ENCODE measurements around the gene WSB2.
A peak's percentile ranks its signal among the peaks of the same experiment; 100 is the strongest.
"Not testable (repeated sequence)": the region's sequence is repeated elsewhere in the genome, so short reads cannot be mapped to it uniquely, and the experiment has no call there.

WSB2 gene

DNA sequence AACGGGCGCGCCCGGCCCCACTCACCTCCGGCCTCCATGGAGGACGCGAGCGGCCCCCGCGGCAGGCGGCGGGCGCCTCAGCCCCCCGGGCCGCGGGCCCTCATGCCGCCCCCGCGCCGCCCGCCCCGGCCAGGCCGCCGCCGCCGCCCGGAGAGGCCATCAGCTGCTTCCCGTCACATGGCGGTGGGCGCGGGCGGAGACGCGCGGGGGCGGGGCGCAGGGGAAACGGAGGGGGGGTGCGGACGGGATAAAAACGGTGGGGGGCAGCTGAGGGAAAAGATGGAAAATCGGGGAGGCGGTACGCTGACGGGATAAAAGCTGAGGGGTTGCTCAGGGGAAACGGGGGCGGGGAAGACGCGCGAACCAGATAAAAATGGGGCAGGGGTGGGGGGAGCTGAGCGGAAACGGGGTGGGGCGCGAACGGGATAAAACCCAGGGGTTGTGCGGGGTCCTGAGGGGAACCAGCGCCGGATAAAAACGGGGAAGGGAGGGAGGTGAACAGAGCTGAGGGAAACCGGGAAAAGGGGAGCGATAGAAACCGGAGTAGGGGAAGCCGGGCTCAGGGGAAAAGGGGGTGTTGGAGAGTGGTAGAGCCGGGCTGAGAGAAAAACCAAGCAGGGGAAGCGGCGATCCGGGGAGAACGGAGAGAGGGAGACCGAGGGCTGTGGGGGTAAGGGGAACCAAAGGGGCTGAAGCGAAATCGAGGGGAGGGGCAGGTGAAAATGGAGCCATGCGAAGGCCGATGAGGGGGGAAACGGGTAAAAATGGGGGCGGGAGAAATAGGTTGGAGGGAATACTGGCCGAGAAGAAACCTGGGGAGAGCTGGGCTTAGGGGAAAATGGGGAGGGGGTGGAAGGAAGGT lies at the start of gene WSB2:
WSB2 (minus strand) TSS at position 169 of the 862 bp plus-strand sequence; CDS start at position 38, 131 bp downstream.
- peak; percentile 31 for DNase-seq (ENCODE audit: low spot score)

DNA sequence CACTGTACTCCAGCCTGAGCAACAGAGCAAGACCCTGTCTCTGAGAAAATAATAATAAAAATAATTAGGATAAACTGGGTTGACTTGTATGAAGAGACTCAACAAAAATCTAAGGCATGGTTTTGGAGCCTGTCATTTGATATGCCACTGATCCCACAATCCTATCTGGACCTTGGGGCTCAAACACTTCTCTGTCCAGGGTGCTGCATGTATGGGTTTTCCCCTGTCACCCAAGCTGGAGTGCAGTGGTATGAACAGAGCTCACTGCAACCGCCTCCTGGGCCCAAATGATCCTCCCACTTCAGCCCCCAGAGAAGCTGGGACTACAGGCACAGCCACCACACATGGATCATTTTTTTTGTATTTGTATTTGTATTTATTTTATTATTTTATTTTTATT lies 48.1 kb upstream of the WSB2 start:
- no peak for DNase-seq (ENCODE audit: low spot score)

DNA sequence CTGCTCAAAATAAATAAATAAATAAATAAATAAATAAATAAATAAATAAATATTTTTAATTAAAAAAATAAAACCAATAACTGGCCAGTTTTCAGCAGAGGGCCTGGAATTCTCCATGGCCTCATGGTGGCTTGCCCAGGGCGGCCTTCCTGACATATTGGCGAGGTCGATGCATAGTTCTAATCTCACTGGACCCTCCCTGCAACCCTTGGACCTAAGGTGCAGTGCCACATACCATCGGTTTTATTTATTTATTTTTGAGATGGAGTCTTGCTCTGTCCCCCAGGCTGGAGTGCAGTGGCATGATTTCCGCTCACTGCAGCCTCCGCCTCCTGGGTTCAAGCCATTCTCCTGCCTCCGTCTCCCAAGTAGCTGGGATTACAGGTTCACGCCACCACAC lies 46.7 kb upstream of the WSB2 start:
- no peak for DNase-seq (ENCODE audit: low spot score)

DNA sequence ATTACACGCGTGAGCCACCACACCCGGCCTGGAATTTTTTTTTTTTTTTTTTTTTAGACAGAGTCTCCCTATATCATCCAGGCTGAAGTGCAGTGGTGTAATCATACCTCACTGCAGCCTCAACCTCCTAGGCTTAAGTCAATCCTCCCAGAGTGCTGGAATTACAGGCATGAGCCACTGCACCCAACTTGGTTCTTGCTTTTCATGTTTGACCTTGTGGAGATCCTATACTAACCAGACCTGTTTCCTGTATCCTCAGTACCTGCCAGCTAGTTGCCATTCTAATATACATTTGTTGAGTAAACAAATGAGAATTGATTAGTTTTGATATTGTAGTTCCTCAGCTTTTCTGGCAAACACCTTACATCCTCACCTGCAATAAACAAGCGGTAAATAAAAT lies 46.0 kb upstream of the WSB2 start:
- no peak for DNase-seq (ENCODE audit: low spot score)

DNA sequence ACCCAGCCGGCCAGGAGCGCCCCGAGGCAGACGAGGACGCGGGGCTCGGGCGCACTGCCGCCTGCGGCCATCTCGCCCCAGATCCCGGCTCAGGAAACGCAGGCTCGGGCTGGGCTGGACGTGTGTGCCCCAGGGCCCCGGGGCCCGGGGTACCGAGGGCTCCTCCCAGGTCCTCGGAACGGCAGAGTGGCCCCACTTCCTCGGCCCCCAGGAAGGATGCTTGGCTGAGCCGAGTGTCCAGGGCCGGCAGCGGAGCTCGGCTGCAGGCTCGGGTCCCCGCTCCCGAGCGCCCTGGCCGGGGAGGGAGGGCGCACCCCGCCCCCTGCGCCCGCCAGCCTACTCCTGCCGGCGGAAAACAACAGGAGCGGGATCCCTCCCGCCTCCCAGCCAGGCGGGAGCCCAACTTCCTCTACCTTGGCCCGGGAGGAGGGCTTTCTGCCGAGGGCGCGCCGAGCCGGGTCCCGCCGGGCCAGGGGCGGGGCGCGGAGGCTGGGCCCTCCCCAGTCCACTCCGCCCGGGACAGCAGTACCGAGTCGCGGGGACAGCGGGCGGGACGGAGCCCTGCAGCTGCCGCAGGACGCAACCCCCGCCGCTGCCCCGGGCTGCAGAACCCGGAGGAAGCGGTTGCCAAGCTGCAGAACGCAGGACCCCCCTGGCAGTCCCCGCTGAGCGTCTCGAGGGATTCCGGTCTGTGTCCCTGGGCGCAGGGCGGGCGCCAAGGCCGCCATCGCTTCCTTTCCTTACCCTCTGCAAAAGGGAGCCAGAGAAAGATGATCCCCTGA lies 42.8 kb upstream of the WSB2 start, which contains the start of gene VSIG10:
VSIG10 (minus strand) TSS at position 411 of the 782 bp plus-strand sequence; CDS start at position 71, 340 bp downstream.
- peak; percentile 67 for DNase-seq (ENCODE audit: low spot score)

DNA sequence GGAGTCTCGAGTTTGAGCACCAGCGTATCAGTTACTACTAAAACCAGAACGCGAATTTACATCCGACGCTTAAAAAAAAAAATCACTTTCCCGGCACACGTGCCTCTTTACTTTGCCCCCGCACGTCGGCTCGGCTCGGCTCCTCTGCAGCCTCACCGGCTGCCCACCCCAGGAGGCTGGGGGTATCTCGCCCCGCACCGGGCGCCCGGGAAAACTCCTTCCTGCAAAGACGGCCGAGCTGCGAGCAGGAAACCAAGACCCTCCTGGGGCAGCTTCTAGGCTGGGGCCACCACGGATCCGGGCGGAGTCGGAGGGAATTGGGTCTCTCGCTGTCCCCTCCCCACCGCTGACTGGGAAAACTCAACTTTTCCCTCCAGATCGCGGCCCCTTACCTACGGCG lies 42.2 kb upstream of the WSB2 start:
- DNase-seq (ENCODE audit: low spot score) = no peak

DNA sequence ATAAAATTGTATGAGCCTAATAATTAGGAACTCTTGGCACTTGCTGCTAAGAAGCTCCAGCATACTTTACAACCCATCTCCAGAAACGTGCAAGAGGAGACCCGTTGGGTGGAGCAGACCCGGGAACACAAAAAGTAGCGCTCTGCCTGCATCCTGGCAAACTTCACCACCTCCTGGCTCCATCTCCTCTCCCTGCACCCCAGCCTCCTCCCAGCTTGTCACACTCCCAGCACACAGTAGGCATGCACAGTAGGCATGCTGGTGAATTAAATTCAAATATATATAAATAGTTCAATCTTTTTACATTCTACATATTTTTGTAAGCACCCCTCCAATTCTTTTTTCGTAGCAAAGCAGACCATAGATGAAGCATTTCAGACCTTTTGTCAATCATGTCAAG lies 41.6 kb upstream of the WSB2 start:
- DNase-seq (ENCODE audit: low spot score) = no peak

DNA sequence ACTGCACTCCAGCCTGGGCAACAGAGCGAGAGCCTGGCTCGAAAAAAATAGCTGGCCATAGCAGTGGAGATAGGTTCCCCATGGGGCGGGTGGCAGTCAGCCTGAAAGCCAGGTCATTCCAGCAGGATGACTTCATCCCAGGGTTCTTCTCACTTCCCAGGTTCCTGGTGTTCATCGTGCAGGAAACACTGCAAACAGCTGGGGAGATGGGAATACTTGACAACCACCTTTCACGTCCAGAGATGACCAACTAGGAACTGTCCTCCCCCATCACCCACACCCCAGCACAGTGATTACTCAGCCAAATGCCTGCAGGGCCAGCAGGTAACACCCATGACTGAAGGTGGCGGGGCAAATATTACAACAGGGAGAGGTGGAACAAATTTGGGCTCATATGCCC lies 41.1 kb upstream of the WSB2 start:
- peak; percentile 57 for DNase-seq (ENCODE audit: low spot score)

DNA sequence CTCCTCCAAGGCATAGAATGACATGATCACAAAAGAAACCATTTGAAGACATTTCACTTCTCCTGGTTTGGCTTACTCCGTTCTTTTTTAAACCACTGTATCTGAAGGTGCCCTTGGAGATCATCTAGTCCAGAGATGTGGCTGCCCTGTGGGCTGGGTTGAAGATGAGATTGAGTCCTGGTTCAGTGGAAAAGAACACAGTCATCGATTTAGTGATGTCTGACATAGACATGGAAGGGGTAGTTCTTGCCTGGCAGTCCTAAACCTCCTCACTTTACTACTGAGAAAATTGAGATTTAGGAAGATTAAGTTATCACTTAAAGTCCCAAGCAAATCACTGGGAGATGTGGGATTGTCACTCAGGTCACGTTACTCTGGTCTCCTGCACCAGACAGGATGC lies 40.1 kb upstream of the WSB2 start:
- no peak for DNase-seq (ENCODE audit: low spot score)

DNA sequence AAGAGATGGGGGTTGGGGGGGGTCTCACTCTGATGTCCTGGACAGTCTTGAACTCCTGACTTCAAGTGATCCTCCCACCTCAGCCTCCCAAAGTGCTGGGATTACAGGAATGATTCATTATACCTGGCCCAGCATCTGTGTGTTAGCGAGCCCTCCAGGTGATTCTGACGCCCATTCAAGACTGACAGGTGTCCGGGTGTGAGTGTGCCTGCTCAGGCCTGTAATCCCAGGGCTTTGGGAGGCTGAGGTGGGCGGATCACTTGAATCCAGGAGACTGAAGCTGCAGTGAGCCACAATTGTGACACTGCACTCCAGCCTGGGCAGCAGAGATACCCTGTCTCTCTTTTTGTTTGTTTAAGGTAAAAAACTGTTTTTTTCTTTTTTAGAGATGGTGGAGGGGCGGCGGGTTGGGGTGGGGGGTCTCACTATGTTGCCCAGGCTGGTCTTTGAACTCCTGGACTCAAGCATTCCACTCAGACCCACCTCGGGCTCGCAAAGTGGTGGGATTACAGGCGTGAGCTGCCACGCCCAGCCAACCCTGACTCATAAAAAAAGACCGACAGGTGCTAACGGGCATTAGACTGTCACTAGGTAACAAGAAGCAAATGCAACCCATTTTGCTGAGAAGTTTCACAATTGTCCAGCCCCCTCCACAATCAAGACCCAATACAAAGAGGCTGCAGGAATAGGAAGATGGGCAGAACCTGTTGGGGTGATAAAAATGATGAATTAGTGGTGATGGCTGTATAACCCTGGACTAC lies 38.1 kb upstream of the WSB2 start:
- DNase-seq (ENCODE audit: low spot score) = no peak

DNA sequence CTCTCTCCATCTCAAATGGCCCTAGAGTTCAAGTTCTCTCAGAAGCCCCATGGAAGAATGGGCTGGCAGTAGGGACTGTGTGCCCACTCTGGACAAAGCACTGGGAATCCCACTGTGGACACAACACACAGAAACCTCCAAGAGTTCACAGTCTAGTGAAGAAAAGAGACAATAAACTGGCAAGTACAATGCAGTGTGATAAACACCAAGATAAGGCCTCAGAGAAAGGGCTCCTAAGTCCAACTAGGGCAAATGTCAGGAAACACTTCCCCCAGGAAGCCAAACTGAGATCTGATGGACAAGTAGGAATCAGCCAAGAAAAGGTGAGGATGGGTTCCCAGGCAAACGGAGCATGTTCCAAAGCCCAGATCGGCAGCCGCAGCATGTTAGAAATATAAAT lies 37.4 kb upstream of the WSB2 start:
- DNase-seq (ENCODE audit: low spot score) = no peak

DNA sequence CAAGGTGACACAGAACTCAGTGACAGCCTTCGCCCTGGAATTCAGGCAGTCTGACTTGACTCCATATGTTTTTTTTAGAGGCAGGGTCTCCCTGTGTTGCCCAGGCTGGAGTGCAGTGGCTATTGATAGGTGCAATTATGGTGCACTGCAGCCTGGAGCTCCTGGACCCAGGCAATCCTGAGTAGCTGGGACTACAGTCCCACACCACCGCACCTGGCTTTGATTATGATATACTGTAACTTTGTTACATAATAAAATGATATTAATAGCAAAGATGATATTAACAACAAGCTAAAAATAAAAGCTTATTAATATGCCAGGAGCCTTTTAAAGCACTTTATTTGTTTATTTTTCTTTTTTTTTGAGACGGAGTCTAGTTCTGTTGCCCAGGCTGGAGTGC lies 33.1 kb upstream of the WSB2 start:
- DNase-seq (ENCODE audit: low spot score) = no peak

DNA sequence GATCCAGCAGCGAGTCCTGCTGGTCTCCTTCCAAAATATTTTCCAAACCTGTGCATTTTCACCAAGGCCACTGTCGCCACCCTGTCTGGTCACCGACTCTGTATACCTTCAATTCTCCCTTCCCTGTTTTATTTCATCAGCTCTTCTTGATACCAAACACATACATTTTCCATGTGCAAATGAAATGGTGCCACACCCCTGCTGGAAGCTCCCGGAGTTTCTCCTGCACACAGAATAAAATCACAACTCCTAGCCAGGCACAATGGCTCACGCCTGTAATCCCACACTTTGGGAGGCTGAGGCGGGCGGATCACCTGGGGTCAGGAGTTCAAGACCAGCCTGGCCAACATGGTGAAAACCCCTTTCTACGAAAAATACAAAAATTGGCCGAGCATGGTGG lies 28.8 kb upstream of the WSB2 start:
- DNase-seq (ENCODE audit: low spot score) = no peak

DNA sequence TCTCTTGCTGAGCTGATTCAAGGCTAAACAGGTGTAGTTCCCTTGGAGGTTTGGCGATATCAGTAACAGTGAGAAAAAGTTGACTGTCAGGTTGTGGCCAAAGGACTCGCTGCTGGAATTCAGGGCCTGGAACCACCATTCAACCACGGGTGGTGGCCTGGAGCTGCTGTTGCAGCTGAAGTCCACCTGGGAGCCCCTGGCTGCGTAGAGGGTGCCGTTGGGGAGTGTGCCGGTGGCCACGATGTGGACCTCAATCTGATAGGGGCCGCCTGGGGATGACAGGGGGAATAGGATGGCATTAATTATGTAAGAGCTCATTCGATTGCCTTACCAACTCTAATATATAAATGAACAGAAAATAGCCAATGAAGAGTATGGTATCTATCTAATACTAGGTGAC lies 21.2 kb upstream of the WSB2 start:
- no peak for DNase-seq (ENCODE audit: low spot score)

DNA sequence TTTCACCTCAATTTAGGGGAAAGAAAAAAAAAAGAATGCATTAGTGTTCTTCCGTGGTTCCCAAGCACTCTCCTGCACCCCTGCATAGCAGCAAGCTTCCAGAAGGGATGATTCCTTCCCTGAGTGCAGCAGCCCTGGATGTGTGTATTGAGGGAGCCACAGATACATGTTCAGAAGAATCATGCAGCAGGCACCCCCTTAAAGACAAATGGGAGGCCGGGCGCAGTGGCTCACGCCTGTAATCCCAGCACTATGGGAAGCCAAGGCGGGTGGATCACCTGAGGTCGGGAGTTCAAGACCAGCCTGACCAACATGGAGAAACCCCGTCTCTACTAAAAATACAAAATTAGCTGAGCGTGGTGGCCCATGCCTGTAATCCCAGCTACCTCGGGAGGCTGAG lies 20.5 kb upstream of the WSB2 start:
- DNase-seq (ENCODE audit: low spot score) = not testable (repeated sequence)

DNA sequence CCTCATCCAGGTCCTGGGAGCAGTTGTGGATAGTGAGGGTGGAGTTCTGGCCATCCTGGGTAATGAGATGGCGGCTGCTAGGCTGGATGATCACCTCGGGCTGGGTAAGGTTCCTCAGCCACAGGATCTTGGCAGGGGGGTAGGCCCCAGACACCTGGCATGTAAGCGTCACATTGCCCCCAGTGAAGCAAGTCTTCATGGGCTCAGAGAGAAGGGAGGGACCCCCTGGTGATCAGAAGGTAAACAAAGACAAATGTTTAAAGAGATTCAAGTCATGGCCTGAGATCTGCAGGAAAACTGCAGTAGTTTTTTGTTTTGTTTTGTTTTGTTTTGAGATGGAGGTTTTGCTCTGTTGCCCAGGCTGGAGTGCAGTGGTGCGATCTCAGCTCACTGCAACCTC lies 12.8 kb upstream of the WSB2 start:
- no peak for DNase-seq (ENCODE audit: low spot score)

DNA sequence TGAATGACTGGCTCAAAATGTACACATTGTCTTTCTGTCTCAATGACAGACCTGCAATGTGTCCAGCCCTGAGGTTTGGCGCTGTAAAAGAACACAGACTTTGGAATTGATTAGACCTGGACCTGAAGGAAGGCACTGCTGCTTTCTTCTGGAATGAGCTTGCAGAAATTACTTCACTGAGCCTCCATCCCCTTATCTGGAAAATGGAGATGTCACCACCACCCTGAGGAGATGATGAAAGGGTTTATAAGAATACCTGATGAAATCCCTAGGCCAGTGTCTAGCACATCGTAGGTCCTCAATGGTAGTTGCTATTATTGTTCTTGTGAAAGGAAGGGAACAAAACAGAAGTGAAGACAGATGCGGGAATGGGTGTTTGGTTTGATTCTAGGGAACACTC lies 9.7 kb upstream of the WSB2 start:
- no peak for DNase-seq (ENCODE audit: low spot score)

DNA sequence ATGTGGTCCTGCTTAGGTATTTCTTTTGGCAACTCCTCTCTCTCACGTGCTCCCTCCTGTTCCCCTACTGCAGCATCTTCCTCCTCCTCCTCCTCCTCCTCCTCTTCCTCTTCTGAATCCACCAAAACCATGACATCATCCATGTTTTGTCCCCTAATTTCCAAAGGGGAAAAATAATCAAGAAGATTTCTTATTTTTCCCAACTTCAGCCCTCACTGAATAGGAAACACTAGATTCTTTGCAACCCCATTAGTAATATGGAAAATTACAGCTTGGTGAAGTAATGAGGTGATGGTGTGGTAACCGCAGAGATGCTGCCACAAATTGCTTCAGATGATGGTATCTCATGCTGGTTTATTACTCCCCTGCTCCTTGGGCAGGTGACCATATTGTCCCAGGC lies 7.5 kb upstream of the WSB2 start:
- no peak for DNase-seq (ENCODE audit: low spot score)

DNA sequence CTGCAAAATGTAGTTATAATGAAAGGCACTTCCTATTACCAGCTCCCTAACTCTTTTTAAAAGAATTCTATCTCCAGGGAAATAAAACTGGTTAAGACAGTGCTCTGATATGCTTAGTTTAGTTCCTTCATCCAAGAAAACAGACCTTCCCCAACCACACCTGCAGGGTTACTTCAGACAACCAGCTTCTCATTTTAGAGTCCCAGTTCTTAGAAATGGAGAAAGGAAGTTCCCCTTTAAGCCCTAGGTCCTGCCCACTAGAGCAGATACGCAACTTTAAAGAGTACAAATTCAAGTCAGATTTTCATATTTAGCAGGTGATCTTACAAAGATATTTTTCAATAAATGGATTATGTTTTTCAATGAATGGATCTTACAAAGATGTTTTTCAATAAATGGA lies 4.4 kb upstream of the WSB2 start:
- DNase-seq (ENCODE audit: low spot score) = no peak

DNA sequence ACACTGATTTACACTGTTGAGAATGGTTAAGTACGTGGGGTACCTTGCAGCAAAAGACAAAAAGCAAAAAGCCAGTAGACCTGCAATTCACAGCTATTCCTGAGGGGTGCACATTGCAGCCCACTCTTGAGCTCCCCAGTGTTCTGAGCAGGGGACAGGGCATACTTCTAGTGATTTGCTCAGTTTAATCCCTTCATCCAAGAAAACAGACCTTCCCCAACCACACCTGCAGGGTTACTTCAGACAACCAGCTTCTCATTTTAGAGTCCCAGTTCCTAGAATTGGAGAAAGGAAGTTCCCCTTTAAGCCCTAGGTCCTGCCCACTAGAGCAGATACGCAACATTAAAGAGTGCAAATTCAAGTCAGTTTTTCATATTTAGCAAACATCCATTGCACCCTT lies 3.6 kb upstream of the WSB2 start:
- DNase-seq (ENCODE audit: low spot score) = no peak

DNA sequence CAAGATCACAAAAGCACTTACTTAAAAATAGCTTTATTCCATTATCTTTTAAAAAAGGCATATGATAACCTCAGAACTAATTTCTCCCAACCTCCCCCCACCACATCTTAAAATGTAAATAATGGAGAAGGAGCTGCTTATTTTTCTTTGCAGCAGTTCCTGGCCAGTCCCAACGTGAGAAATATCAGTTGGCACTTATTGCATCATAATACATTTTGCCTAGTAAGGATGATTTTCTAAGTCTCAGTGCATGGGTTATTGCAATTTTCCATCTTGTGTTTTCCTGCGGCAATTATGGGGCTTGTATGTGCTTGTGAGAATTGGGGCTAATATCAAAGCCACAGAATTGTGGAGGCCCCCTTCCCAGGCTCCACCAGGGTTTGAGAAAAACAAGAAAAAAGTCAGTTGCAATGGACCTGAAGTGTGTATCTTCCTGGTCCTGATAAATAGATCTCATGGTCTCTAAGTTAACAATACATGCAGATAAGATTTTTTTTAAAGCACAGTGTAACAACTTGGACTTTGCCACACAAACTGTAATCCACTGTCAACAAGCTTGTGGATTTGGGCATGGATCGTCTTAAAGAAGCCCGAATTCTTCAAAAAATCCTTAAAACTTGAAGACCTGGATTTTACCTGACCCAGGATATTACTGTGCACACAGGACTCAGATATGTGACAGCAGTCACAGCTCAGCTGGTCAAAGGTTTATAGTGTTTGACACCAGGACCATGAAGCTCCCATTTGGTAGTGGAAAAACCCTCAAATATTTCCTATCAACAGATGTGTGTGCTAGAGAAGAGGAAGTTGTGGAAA lies 2.8 kb upstream of the WSB2 start:
- no peak for DNase-seq (ENCODE audit: low spot score)
